Measurements from ENCODE around the gene TSPAN7.

The TSPAN7 gene

GRCh38 chrX:38697461-38697860 is 136.1 kb downstream of the TSPAN7 start:
- no peak for DNase-seq

- DNase-seq = no peak
These were observed 137.8 kb downstream of the TSPAN7 start for GRCh38 chrX:38699121-38699520.

- no peak for DNase-seq
These were observed 138.4 kb downstream of the TSPAN7 start for GRCh38 chrX:38699696-38700095.

GRCh38 chrX:38701073-38701472 is 139.7 kb downstream of the TSPAN7 start:
- no peak for DNase-seq

GRCh38 chrX:38704146-38704882 is 143.0 kb downstream of the TSPAN7 start:
- no peak for DNase-seq

- peak in 1 of 2 donors; percentile 5 for DNase-seq
These were observed 156.5 kb downstream of the TSPAN7 start for GRCh38 chrX:38717871-38718270.

- DNase-seq = no peak
These were observed 157.0 kb downstream of the TSPAN7 start for GRCh38 chrX:38718311-38718710.

GRCh38 chrX:38726612-38727011 is 165.3 kb downstream of the TSPAN7 start:
- no peak for DNase-seq

- no peak for DNase-seq
These were observed 166.3 kb downstream of the TSPAN7 start for GRCh38 chrX:38727668-38728067.

GRCh38 chrX:38732866-38733265 is 171.5 kb downstream of the TSPAN7 start:
- DNase-seq = no peak
